Gastroesophageal sphincter (tissue), 4 donors: ENCODE measurements around the gene SEPHS1. TPM values are rescaled to one million over a fixed set of nuclear protein-coding genes. Genes with fewer than 3 reads are reported as not detected.

Source experiments
- ATAC-seq: fragments of 150-250 bp; one replicate; pipeline ENCODE4 v1.9.1; 2016; ENCODE audit warnings: mild to moderate bottlenecking, moderate library complexity
- H3K27ac ChIP-seq, 4 donors: fragments of 200-600 bp; sonication (generic) in 3 of 4; 1 replicate in 3 of 4; 2 replicates in 1 of 4; pipeline ENCODE4 v1.5.1; 2016 to 2019
- H3K27me3 ChIP-seq: fragments of 200-600 bp; sonication (generic); one replicate; pipeline ENCODE4 v1.5.1; 2019
- H3K36me3 ChIP-seq, 2 donors: fragments of 200-600 bp; sonication (generic); one replicate each; pipeline ENCODE4 v1.5.1; 2019; ENCODE audit warnings: control low read depth in 1 of 2
- H3K4me1 ChIP-seq, 3 donors: fragments of 200-600 bp; sonication (generic); 1 replicate in 2 of 3; 2 replicates in 1 of 3; pipeline ENCODE4 v1.5.1; 2016 to 2019; ENCODE audit warnings: control low read depth in 2 of 3
- H3K4me3 ChIP-seq, 2 donors: fragments of 200-600 bp; sonication (generic); one replicate each; pipeline ENCODE4 v1.5.1; 2019; ENCODE audit warnings: mild to moderate bottlenecking in 1 of 2, moderate library complexity in 1 of 2
- H3K9me3 ChIP-seq, 3 donors: fragments of 200-600 bp; sonication (generic); one replicate each; pipeline ENCODE4 v1.5.1; 2017 to 2019; ENCODE audit warnings: control low read depth in 2 of 3
- CTCF ChIP-seq, 4 experiments: fragments of 200-600 bp in 2 of 4; fragments of 450-650 bp in 2 of 4; sonication (generic) in 1 of 4; IDR thresholded peaks; one replicate each; pipeline ENCODE4 v1.5.1; 2017 to 2019; ENCODE audit warnings: antibody characterized with exemption in 4 of 4, mild to moderate bottlenecking in 2 of 4, moderate library complexity in 2 of 4
- EP300 ChIP-seq: sonication (generic); formaldehyde crosslinking; IDR thresholded peaks from one replicate; pipeline ENCODE4 v1.6.1; 2017; ENCODE audit warnings: antibody characterized with exemption, mild to moderate bottlenecking
- POLR2A ChIP-seq, 2 donors: fragments of 450-650 bp; IDR thresholded peaks; one replicate each; pipeline ENCODE4 v1.6.1; 2017; ENCODE audit warnings: antibody characterized with exemption in 2 of 2, mild to moderate bottlenecking in 2 of 2, moderate library complexity in 1 of 2
- POLR2AphosphoS5 ChIP-seq: sonication (generic); formaldehyde crosslinking; IDR thresholded peaks from one replicate; pipeline ENCODE4 v1.6.1; 2017; ENCODE audit warnings: antibody characterized with exemption
- WGBS, 2 donors: methylation state at CpG; one replicate each; pipeline ENCODE4 v1.1.5; 2018; ENCODE audit warnings: low coverage in 1 of 2; 5-methylcytosine and 5-hydroxymethylcytosine counted together
- total RNA-seq, 4 donors: library from RNA; depleted of rRNA; stranded (reverse); fragments of >200 nt; gene quantifications; one replicate each; pipeline ENCODE4 v1.1.0, GENCODE V29; 2016

SEPHS1 gene
- total RNA-seq = 10 to 100 TPM; 42.4 to 57.0 (median 45.5) TPM

GRCh38 chr10:13348216-13349017 lies at the start of gene SEPHS1:
Gene SEPHS1, minus strand, starts transcription at chr10:13348293. Its CDS starts 3,343 bp downstream, at chr10:13344950.
- H3K4me1 ChIP-seq = peaks cover 0 to 49% (median 5%) of the 10 kb centered on the region in 3 donors
- H3K4me3 ChIP-seq = peak within 1 kb of the TSS; percentile 79 to 86
- H3K36me3 ChIP-seq = peaks cover 0 to 6% of the 10 kb centered on the region in 2 donors
- peak; percentile 83 for ATAC-seq
- H3K9me3 ChIP-seq = no peaks in the 10 kb centered on the region
- peak within 1 kb of the TSS; percentile 93 to 99 (median 96) for H3K27ac ChIP-seq
- peak in 3 of 4 experiments; percentile 8 to 40 (median 16) for TF ChIP-seq CTCF (IDR thresholded peaks at IDR 0.05)
- TF ChIP-seq POLR2A (IDR thresholded peaks at IDR 0.05) = no peak
- peak; percentile 21 for TF ChIP-seq POLR2AphosphoS5
- 0 to 1% methylated on average over 14 to 16 of the region's 65 CpGs for WGBS, 2 donors
- H3K27me3 ChIP-seq = peaks cover 6% of the 10 kb centered on the region

- peaks cover 21% of the 10 kb centered on the region for H3K27me3 ChIP-seq
- H3K9me3 ChIP-seq = peaks cover 0 to 4% (median 0%) of the 10 kb centered on the region in 3 donors
- H3K27ac ChIP-seq = no peak overlapping the region
- H3K36me3 ChIP-seq = no peaks in the 10 kb centered on the region
- ATAC-seq = no peak
- 86 to 96% methylated on average over 2 to 3 of the region's 3 CpGs for whole genome bisulfite sequencing, 2 donors
- H3K4me3 ChIP-seq = no peak overlapping the region
- H3K4me1 ChIP-seq = no peaks in the 10 kb centered on the region
- TF ChIP-seq EP300 (no peak), POLR2A (IDR thresholded peaks at IDR 0.05) (no peak), CTCF (IDR thresholded peaks at IDR 0.05) (no peak), POLR2AphosphoS5 (no peak)
Observed at GRCh38 chr10:13397052-13397451, 49.0 kb upstream of the SEPHS1 start.

GRCh38 chr10:13396369-13396768 lies 48.3 kb upstream of the SEPHS1 start:
- Histone ChIP-seq H3K4me1 (no peaks in the 10 kb centered on the region), H3K4me3 (no peak overlapping the region), H3K27me3 (peaks cover 19% of the 10 kb centered on the region), H3K36me3 (no peaks in the 10 kb centered on the region), H3K27ac (no peak overlapping the region), H3K9me3 (peaks cover 0 to 4% (median 0%) of the 10 kb centered on the region in 3 donors)
- TF ChIP-seq POLR2AphosphoS5 = no peak
- TF ChIP-seq CTCF (IDR thresholded peaks at IDR 0.05) = no peak
- no peak for TF ChIP-seq EP300
- no peak for TF ChIP-seq POLR2A (IDR thresholded peaks at IDR 0.05)
- no peak for ATAC-seq

- Histone ChIP-seq H3K27ac (no peak overlapping the region), H3K4me3 (no peak overlapping the region), H3K4me1 (no peaks in the 10 kb centered on the region), H3K27me3 (peaks cover 11% of the 10 kb centered on the region), H3K36me3 (no peaks in the 10 kb centered on the region), H3K9me3 (peaks cover 0 to 4% (median 0%) of the 10 kb centered on the region in 3 donors)
- 90% methylated on average over 2 to 3 of the region's 3 CpGs for WGBS, 2 donors
- ATAC-seq = no peak
- TF ChIP-seq EP300 (no peak), CTCF (IDR thresholded peaks at IDR 0.05) (no peak), POLR2AphosphoS5 (no peak), POLR2A (IDR thresholded peaks at IDR 0.05) (no peak)
Observed at GRCh38 chr10:13395540-13395939, 47.4 kb upstream of the SEPHS1 start.

GRCh38 chr10:13393640-13394039 lies 45.5 kb upstream of the SEPHS1 start:
- Histone ChIP-seq H3K4me1 (no peaks in the 10 kb centered on the region), H3K27ac (no peak overlapping the region), H3K4me3 (no peak overlapping the region), H3K9me3 (no peaks in the 10 kb centered on the region), H3K36me3 (no peaks in the 10 kb centered on the region), H3K27me3 (peaks cover 6% of the 10 kb centered on the region)
- no peak for TF ChIP-seq POLR2AphosphoS5
- no peak for TF ChIP-seq EP300
- no peak for TF ChIP-seq CTCF (IDR thresholded peaks at IDR 0.05)
- no peak for TF ChIP-seq POLR2A (IDR thresholded peaks at IDR 0.05)
- WGBS, 2 donors = 42 to 51% methylated on average over 4 of the region's 4 CpGs
- no peak for ATAC-seq
